ENCODE data around the gene C10orf62.

DNA sequence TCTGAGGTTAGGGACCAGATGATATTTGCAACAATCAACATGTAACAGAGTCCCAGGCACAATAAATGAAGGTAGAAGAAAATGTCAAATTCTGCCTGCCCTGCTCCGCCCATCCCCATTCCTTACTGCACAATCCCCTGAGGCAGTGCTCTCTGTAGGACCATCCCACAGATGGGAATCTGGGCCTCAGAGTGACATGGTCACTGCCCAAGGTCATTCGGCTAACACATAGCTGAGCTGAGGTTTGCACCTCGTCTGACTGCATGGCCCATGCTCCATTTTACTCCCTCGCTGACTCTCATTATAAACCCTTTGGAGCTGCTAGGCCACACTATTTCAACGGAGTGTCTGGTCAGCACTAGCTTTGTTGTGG, 4.1 kb upstream of the C10orf62 start:
- TF ChIP-seq PAX5 (IDR thresholded peaks at IDR 0.05; ENCODE audit: insufficient read depth, low read length, severe bottlenecking) = no peak
- TF ChIP-seq POLR2A (IDR thresholded peaks at IDR 0.05; ENCODE audit: low read depth, low read length) = no peak
- no peak for TF ChIP-seq POLR2AphosphoS5 (IDR thresholded peaks at IDR 0.05; ENCODE audit: low read depth, low read length)
- no peak for TF ChIP-seq TAF1 (IDR thresholded peaks at IDR 0.05; ENCODE audit: low read depth, low read length)
- TF ChIP-seq POU2F2 (IDR thresholded peaks at IDR 0.05; ENCODE audit: low read depth, low read length) = no peak
- no peak for TF ChIP-seq SPI1 (IDR thresholded peaks at IDR 0.05; ENCODE audit: low read depth, low read length)

Data from GM12891 (cell line).